GM12892 (cell line): ENCODE data around the gene INSR.

Experiments used
- POLR2A ChIP-seq: IDR thresholded peaks from 2 replicates; pipeline ENCODE4 v1.6.1; 2011; ENCODE audit warnings: low read depth, low read length, control low read depth
- TAF1 ChIP-seq: IDR thresholded peaks from 2 replicates; pipeline ENCODE4 v1.6.1; 2011; ENCODE audit warnings: low read depth, mild to moderate bottlenecking, control low read depth, low read length, borderline replicate concordance

DNA sequence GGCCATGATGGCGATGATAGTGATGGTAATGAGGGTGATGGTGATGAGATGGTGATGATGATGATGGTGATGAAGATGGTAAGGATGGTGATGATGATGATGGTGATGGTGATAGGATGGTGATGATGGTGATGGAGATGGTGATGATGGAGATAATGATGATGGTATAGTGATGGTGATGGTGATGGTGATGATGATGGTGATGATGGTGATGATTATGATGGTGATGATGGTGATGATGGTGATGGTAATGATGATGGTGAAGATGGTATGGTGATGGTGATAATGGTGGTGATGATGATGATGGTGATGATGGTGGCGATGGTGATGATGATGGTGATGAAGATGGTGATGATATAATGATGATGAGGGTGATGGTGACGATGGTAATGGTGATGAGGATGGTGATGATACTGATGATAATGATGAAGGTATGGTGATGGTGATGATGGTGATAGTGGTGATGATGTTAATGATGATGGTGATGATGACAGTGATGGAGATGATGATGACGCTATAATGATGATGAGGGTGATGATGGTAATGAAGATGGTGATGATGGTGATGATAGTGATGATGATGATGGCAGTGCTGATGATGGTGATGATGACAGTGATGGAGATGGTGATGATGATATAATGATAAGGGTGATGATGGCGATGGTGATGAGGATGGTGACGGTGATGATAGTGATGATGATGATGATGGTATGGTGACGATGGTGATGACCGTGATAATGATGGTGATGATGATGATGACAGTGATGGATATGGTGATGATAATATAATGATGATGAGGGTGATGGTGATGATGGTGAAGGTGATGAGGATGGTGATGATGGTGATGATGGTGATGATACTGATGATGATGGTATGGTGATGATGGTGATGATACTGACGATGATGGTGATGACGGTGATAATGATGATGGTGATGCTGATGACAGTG, 187.2 kb downstream of the INSR start:
- TF ChIP-seq TAF1 (no peak), POLR2A (no peak)
